Neural cell (in vitro differentiated cells): Measurements from ENCODE around the gene STXBP4. TPM values are rescaled to one million over a fixed set of nuclear protein-coding genes. Genes with fewer than 3 reads are reported as not detected.

Experiments
- H2AFZ ChIP-seq: fragments of 200-600, 300-800 bp; sonication (generic), shearing (Covaris generic); 2 replicates; pipeline ENCODE4 v1.6.0; 2014; ENCODE audit warnings: low read depth, mild to moderate bottlenecking, antibody characterized with exemption, low read length, moderate library complexity
- H3F3A ChIP-seq: fragments of 200-600 bp; shearing (Covaris generic); 2 replicates; pipeline ENCODE4 v1.6.1; 2016; ENCODE audit warnings: mild to moderate bottlenecking, moderate library complexity, mixed read lengths, antibody characterized with exemption, low read length; ENCODE audit not compliant: insufficient read depth, poor library complexity, severe bottlenecking
- H3K27ac ChIP-seq: fragments of 200-600, 300-800 bp; sonication (generic), shearing (Covaris generic); 2 replicates; pipeline ENCODE4 v1.5.1; 2014; ENCODE audit warnings: mild to moderate bottlenecking, low read length, moderate library complexity
- H3K27me3 ChIP-seq: fragments of 300-800, 200-600 bp; sonication (generic), shearing (Covaris generic); 2 replicates; pipeline ENCODE4 v1.6.0; 2014; ENCODE audit warnings: mild to moderate bottlenecking, low read depth, low read length, moderate library complexity; ENCODE audit not compliant: insufficient read depth
- H3K36me3 ChIP-seq: fragments of 300-800, 200-600 bp; sonication (generic), shearing (Covaris generic); 2 replicates; pipeline ENCODE4 v1.5.1; 2014; ENCODE audit warnings: mild to moderate bottlenecking, antibody characterized with exemption, low read length, moderate library complexity; ENCODE audit not compliant: insufficient read depth
- H3K4me2 ChIP-seq: fragments of 300-800, 200-600 bp; sonication (generic), shearing (Covaris generic); 2 replicates; pipeline ENCODE4 v1.6.0; 2014; ENCODE audit warnings: mild to moderate bottlenecking, low read length
- H3K4me3 ChIP-seq: fragments of 300-800, 200-600 bp; sonication (generic), shearing (Covaris generic); 2 replicates; pipeline ENCODE4 v1.5.1; 2014; ENCODE audit warnings: mild to moderate bottlenecking, low read length, moderate library complexity
- H3K79me2 ChIP-seq: fragments of 200-600 bp; shearing (Covaris generic); replicated peaks from 2 replicates; pipeline ENCODE4 v1.6.0; 2014; ENCODE audit warnings: mild to moderate bottlenecking, low read length, moderate library complexity; ENCODE audit not compliant: insufficient read depth
- H3K9ac ChIP-seq: fragments of 300-800, 200-600 bp; sonication (generic), shearing (Covaris generic); 2 replicates; pipeline ENCODE4 v1.6.1; 2016; ENCODE audit warnings: mild to moderate bottlenecking, low read length, mixed read lengths
- H3K9me2 ChIP-seq: fragments of 200-600 bp; shearing (Covaris generic); 2 replicates; pipeline ENCODE4 v1.6.1; 2016; ENCODE audit warnings: mild to moderate bottlenecking, low read length, mixed read lengths; ENCODE audit not compliant: insufficient read depth
- H3K9me3 ChIP-seq: fragments of 200-600, 300-800 bp; sonication (generic), shearing (Covaris generic); 2 replicates; pipeline ENCODE4 v1.6.1; 2016; ENCODE audit warnings: mild to moderate bottlenecking, mixed run types, low read length, moderate library complexity, mixed read lengths
- H4K20me1 ChIP-seq: fragments of 200-600 bp; shearing (Covaris generic); 2 replicates; pipeline ENCODE4 v1.6.1; 2016; ENCODE audit warnings: mild to moderate bottlenecking, mixed run types; ENCODE audit not compliant: insufficient read depth
- CTCF ChIP-seq: fragments of 450-650 bp; IDR thresholded peaks from 2 replicates; pipeline ENCODE4 v1.5.1; 2014; ENCODE audit warnings: antibody characterized with exemption, mild to moderate bottlenecking, moderate library complexity; ENCODE audit not compliant: poor library complexity, severe bottlenecking
- EP300 ChIP-seq: fragments of 450-650 bp; conservative IDR thresholded peaks from 2 replicates; pipeline ENCODE4 v1.6.1; 2014; ENCODE audit warnings: antibody characterized with exemption, mild to moderate bottlenecking, moderate library complexity; ENCODE audit not compliant: poor library complexity, severe bottlenecking
- EZH2 ChIP-seq: fragments of 200-600, 300-800 bp; shearing (Covaris generic), sonication (generic); IDR thresholded peaks from 2 replicates; pipeline ENCODE4 v1.6.1; 2014; ENCODE audit warnings: antibody characterized with exemption, low read length, borderline replicate concordance, mild to moderate bottlenecking; ENCODE audit not compliant: insufficient read depth, poor library complexity, severe bottlenecking
- MXI1 ChIP-seq: fragments of 450-650 bp; conservative IDR thresholded peaks from 2 replicates; pipeline ENCODE4 v1.6.1; 2014; ENCODE audit warnings: antibody characterized with exemption, mild to moderate bottlenecking; ENCODE audit not compliant: poor library complexity, severe bottlenecking
- POLR2AphosphoS5 ChIP-seq: IDR thresholded peaks from 2 replicates; pipeline ENCODE4 v1.6.1; 2012
- RAD21 ChIP-seq: fragments of 450-650 bp; conservative IDR thresholded peaks from 2 replicates; pipeline ENCODE4 v1.6.1; 2014; ENCODE audit warnings: antibody characterized with exemption, mild to moderate bottlenecking, moderate library complexity
- REST ChIP-seq: IDR thresholded peaks from 2 replicates; pipeline ENCODE4 v1.6.1; 2012; ENCODE audit warnings: borderline replicate concordance
- SMC3 ChIP-seq: fragments of 450-650 bp; conservative IDR thresholded peaks from 2 replicates; pipeline ENCODE4 v1.6.1; 2014; ENCODE audit warnings: antibody characterized with exemption, mild to moderate bottlenecking, moderate library complexity; ENCODE audit not compliant: poor library complexity
- TAF1 ChIP-seq: IDR thresholded peaks from 2 replicates; pipeline ENCODE4 v1.6.1; 2012; ENCODE audit warnings: low read depth
- polyA plus RNA-seq: library from polyadenylated mRNA; depleted of rRNA; stranded (reverse); fragments of >200 nt; gene quantifications from 2 replicates; pipeline ENCODE4 v1.2.3, GENCODE V29; 2014

Gene STXBP4
- polyA plus RNA-seq, 1 donor from 2014 or later = 8.1 TPM

- Histone ChIP-seq H3K27ac (no peak overlapping the region), H3K79me2 (no peaks in the 10 kb centered on the region), H3K9me2 (no peaks in the 10 kb centered on the region), H3K9ac (no peak overlapping the region), H3K27me3 (no peaks in the 10 kb centered on the region), H3F3A (no peaks in the 10 kb centered on the region), H3K4me2 (no peak overlapping the region), H3K36me3 (no peaks in the 10 kb centered on the region), H3K4me3 (no peak overlapping the region), H4K20me1 (no peaks in the 10 kb centered on the region), H3K9me3 (no peaks in the 10 kb centered on the region), H2AFZ (no peak overlapping the region)
- TF ChIP-seq MXI1 (no peak), TAF1 (no peak), CTCF (no peak), RAD21 (no peak), REST (no peak), POLR2AphosphoS5 (no peak), EZH2 (no peak), EP300 (no peak), SMC3 (no peak)
Observed at GRCh38 chr17:54935471-54935870, 33.1 kb upstream of the STXBP4 start.

GRCh38 chr17:54937018-54937417 lies 31.5 kb upstream of the STXBP4 start:
- Histone ChIP-seq H3K9me3 (no peaks in the 10 kb centered on the region), H3K9me2 (no peaks in the 10 kb centered on the region), H3K4me3 (no peak overlapping the region), H2AFZ (no peak overlapping the region), H3K9ac (no peak overlapping the region), H3F3A (no peaks in the 10 kb centered on the region), H3K36me3 (no peaks in the 10 kb centered on the region), H3K4me2 (no peak overlapping the region), H4K20me1 (no peaks in the 10 kb centered on the region), H3K27me3 (no peaks in the 10 kb centered on the region), H3K79me2 (no peaks in the 10 kb centered on the region), H3K27ac (no peak overlapping the region)
- no peak for TF ChIP-seq EP300
- TF ChIP-seq POLR2AphosphoS5 = no peak
- no peak for TF ChIP-seq CTCF
- no peak for TF ChIP-seq EZH2
- TF ChIP-seq RAD21 = no peak
- no peak for TF ChIP-seq REST
- no peak for TF ChIP-seq SMC3
- no peak for TF ChIP-seq MXI1
- no peak for TF ChIP-seq TAF1
